Measurements from ENCODE around the gene SEC24B.

The SEC24B gene

DNA sequence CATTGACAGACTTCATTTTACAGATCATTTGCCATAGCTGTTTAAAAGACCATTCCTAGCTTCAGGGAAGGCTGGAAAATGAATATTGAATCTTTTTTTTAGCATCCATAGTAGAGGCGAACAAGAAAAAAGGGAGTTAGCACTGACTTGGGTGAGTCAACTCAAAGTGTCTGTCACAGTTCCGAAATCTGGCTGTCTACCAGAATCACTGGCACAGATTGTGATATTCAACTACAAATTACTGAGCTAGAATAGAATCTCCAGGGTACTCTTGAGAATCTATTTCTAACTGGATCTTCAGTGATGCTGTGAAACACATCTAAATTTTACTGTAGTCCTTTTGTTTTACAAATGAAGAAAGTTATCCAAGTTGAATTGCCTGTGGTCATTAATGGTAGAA, 31.5 kb downstream of the SEC24B start:
- TF ChIP-seq, protein P1, sequence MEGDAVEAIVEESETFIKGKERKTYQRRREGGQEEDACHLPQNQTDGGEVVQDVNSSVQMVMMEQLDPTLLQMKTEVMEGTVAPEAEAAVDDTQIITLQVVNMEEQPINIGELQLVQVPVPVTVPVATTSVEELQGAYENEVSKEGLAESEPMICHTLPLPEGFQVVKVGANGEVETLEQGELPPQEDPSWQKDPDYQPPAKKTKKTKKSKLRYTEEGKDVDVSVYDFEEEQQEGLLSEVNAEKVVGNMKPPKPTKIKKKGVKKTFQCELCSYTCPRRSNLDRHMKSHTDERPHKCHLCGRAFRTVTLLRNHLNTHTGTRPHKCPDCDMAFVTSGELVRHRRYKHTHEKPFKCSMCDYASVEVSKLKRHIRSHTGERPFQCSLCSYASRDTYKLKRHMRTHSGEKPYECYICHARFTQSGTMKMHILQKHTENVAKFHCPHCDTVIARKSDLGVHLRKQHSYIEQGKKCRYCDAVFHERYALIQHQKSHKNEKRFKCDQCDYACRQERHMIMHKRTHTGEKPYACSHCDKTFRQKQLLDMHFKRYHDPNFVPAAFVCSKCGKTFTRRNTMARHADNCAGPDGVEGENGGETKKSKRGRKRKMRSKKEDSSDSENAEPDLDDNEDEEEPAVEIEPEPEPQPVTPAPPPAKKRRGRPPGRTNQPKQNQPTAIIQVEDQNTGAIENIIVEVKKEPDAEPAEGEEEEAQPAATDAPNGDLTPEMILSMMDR (IDR thresholded peaks at IDR 0.05; ENCODE audit: insufficient read depth, low read depth, low read length, missing control alignments): no peak
- DNase-seq (ENCODE audit: low read depth): no peak
- no peak overlapping the region for H3K4me3 ChIP-seq (ENCODE audit: low read depth, low read length)

DNA sequence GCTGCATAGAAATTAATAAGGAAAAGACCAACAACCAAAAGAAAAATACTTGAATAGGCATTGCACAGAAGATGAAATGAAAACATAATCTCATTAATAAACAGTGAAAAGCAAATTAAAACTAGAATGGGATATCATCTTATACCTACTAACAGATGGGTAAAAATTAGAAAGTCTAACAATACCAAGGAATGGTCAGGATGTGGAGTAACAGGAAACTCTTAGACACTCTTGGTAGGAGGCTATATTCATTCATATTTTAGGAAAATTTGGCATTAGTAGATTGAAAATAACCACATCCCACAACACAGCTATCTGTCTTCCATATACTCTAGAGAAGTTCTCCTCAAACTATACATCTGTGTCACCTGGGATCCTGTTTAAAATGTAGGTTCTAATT, 36.3 kb downstream of the SEC24B start:
- H3K4me3 ChIP-seq (ENCODE audit: low read depth, low read length): no peak overlapping the region
- TF ChIP-seq, protein P1 (IDR thresholded peaks at IDR 0.05; ENCODE audit: insufficient read depth, low read depth, low read length, missing control alignments): no peak
- no peak for DNase-seq (ENCODE audit: low read depth)

DNA sequence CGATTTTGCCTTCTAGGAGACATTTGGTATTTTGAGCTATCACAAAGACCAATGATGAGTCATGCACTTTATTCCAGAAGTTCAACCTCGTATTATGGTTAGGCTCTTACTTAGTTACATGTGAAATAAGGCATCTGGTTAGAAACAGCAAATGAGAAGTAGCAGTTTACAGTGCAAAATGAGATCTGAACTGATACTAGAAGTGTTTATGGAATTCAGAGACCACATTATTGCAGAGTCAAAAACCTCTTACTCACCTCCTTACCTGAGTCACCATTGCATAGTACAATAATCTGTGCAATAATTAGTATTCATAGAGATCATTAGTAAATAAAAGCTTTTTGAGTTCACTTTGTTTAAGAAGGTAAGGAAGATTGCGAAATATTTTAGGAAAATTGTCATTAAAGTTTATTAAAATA, 38.7 kb downstream of the SEC24B start:
- no peak overlapping the region for H3K4me3 ChIP-seq (ENCODE audit: low read depth, low read length)
- TF ChIP-seq, protein P1 (IDR thresholded peaks at IDR 0.05; ENCODE audit: insufficient read depth, low read depth, low read length, missing control alignments): no peak
- DNase-seq (ENCODE audit: low read depth): no peak

DNA sequence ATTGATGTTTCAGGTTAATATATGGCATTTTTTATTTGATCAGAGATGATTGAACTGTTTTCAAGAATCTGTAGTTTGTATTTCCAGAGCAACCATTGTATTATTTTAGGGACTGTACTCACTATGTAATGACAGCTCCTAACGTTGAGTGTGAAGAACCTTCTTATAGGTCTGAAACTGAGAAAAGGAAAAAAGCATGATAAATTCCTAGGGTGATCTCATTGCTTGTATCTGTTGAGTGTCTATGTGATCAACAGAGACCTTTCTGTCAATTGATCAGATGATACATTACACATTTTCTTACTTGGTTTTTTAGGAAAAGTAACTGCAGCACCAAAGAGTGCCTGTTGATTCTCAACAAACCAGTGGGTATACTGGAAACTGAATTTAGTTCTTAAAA, 40.2 kb downstream of the SEC24B start:
- TF ChIP-seq, protein P1 (IDR thresholded peaks at IDR 0.05; ENCODE audit: insufficient read depth, low read depth, low read length, missing control alignments): no peak
- no peak for DNase-seq (ENCODE audit: low read depth)
- no peak overlapping the region for H3K4me3 ChIP-seq (ENCODE audit: low read depth, low read length)

DNA sequence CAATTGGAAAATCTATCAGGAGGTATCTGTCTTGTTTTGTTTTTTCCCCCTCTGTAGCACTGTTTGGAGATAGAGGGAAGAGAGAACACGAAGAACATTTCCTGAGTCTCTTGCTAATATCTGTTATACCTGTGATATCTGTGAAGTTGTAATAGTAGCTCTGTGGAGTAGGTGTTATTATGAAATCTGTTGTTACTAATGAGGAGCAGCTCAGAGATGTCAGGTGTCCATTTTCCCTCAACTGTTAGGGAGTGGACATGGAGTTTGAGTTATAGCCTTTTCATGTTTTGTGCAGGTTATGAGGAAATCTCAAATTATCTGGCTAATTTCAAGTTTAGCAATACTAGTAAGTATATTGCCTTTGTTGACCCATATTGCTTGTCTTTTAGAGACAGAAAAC, 52.4 kb downstream of the SEC24B start:
- no peak overlapping the region for H3K4me3 ChIP-seq (ENCODE audit: low read depth, low read length)
- TF ChIP-seq, protein P1 (IDR thresholded peaks at IDR 0.05; ENCODE audit: insufficient read depth, low read depth, low read length, missing control alignments): no peak
- no peak for DNase-seq (ENCODE audit: low read depth)

DNA sequence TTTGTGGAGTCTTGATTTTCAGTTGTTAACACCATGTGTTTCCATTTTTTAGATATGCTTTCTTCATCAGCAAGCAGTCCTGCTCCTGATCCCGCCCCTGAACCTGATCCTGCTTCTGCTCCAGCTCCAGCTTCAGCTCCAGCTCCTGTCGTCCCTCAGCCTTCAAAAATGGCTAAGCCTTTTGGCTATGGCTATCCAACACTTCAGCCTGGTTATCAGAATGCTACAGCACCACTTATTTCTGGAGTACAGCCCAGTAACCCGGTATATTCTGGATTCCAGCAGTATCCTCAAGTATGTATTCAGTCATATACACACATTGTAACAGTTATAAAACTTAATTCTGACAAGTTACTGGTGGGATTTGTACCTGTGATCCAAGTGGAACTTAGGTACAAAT, 60.9 kb downstream of the SEC24B start:
- no peak overlapping the region for H3K4me3 ChIP-seq (ENCODE audit: low read depth, low read length)
- TF ChIP-seq, protein P1 (IDR thresholded peaks at IDR 0.05; ENCODE audit: insufficient read depth, low read depth, low read length, missing control alignments): no peak
- no peak for DNase-seq (ENCODE audit: low read depth)

DNA sequence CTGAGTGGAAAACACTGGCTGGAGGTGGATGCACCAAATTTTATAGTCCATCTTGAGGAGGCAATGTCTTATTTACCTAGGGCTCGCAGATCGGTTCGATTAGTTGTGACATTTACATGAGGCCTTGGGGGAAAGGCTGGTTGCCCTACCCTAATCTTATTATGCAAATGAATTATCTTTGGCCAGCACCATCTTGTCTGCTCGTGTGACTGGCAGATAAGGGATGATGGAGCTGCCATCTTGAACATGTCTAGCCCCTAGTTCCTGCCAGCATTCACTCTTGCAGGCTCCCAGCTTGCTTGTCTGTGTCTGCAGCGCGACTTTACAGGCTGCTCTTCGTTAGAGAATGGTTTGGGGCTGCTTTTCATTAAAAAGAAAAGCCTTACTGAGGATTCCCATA, 61.9 kb downstream of the SEC24B start:
- TF ChIP-seq, protein P1 (IDR thresholded peaks at IDR 0.05; ENCODE audit: insufficient read depth, low read depth, low read length, missing control alignments): no peak
- no peak overlapping the region for H3K4me3 ChIP-seq (ENCODE audit: low read depth, low read length)
- DNase-seq (ENCODE audit: low read depth): no peak

All from GM12865 (cell line).